Measurements from ENCODE around the gene KRT77. TPM values are rescaled to one million over a fixed set of nuclear protein-coding genes. Genes with fewer than 3 reads are reported as not detected.

KRT77 gene
- not detected in 3 replicates for total RNA-seq (2021)
- Bru-seq, nascent RNA = not detected
- long read RNA-seq, experiment 1 = 0 reads
- long read RNA-seq, experiment 2 = 0 reads
- long read RNA-seq, experiment 3 = 0 reads

- POLR2A ChIA-PET = no interaction called here
- H3K27me3 Mint-ChIP-seq (ENCODE audit: low read depth) = peaks cover 8% of the 10 kb centered on the region
- peaks cover 5% of the 10 kb centered on the region; the same call in 1 of the 2 replicates for H3K4me1 Mint-ChIP-seq
- ATAC-seq = no peak
- CTCF ChIA-PET = interaction anchor here (0.8 kb wide), 1 partner anchor 490 kb away, joined by 4 read pairs; no protein-coding TSS in a partner anchor
- no peaks in the 10 kb centered on the region for H3K36me3 Mint-ChIP-seq
- H3K27ac Mint-ChIP-seq = no peak within 1 kb of the TSS
- H3K4me3 Mint-ChIP-seq = no peak within 1 kb of the TSS
- no peaks in the 10 kb centered on the region for H3K9me3 Mint-ChIP-seq
- DNase-seq (ENCODE audit: low spot score) = no peak
- TF ChIP-seq ZNF423 (CRISPR knock-in tag; IDR thresholded peaks at IDR 0.05) (no peak), JUN (CRISPR knock-in tag; IDR thresholded peaks at IDR 0.05) (no peak), ZSCAN18 (CRISPR knock-in tag; IDR thresholded peaks at IDR 0.05) (no peak), USF2 (CRISPR knock-in tag; IDR thresholded peaks at IDR 0.05) (no peak), ATF2 (CRISPR knock-in tag; IDR thresholded peaks at IDR 0.05; ENCODE audit: borderline replicate concordance, low read depth) (no peak), PRRX2 (CRISPR knock-in tag; IDR thresholded peaks at IDR 0.05) (no peak)
- TF ChIP-seq, protein P1, sequence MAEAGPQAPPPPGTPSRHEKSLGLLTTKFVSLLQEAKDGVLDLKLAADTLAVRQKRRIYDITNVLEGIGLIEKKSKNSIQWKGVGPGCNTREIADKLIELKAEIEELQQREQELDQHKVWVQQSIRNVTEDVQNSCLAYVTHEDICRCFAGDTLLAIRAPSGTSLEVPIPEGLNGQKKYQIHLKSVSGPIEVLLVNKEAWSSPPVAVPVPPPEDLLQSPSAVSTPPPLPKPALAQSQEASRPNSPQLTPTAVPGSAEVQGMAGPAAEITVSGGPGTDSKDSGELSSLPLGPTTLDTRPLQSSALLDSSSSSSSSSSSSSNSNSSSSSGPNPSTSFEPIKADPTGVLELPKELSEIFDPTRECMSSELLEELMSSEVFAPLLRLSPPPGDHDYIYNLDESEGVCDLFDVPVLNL (CRISPR knock-in tag; IDR thresholded peaks at IDR 0.05; ENCODE audit: borderline replicate concordance, low read depth) = no peak
- TF ChIP-seq, protein P2, sequence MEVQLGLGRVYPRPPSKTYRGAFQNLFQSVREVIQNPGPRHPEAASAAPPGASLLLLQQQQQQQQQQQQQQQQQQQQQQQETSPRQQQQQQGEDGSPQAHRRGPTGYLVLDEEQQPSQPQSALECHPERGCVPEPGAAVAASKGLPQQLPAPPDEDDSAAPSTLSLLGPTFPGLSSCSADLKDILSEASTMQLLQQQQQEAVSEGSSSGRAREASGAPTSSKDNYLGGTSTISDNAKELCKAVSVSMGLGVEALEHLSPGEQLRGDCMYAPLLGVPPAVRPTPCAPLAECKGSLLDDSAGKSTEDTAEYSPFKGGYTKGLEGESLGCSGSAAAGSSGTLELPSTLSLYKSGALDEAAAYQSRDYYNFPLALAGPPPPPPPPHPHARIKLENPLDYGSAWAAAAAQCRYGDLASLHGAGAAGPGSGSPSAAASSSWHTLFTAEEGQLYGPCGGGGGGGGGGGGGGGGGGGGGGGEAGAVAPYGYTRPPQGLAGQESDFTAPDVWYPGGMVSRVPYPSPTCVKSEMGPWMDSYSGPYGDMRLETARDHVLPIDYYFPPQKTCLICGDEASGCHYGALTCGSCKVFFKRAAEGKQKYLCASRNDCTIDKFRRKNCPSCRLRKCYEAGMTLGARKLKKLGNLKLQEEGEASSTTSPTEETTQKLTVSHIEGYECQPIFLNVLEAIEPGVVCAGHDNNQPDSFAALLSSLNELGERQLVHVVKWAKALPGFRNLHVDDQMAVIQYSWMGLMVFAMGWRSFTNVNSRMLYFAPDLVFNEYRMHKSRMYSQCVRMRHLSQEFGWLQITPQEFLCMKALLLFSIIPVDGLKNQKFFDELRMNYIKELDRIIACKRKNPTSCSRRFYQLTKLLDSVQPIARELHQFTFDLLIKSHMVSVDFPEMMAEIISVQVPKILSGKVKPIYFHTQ (CRISPR knock-in tag; IDR thresholded peaks at IDR 0.05) = no peak
Measured at GRCh38 chr12:52703424-52703823, at the start of gene KRT77. TSS of gene KRT77 (minus strand) at chr12:52703524. CDS start at chr12:52703434, 90 bp downstream.

- Mint-ChIP-seq H3K4me1 (no peaks in the 10 kb centered on the region), H3K27me3 (ENCODE audit: low read depth) (peaks cover 23% of the 10 kb centered on the region), H3K9me3 (0 out of 2 replicates have a peak, but pooled peaks cover 3% of the 10 kb centered on the region), H3K36me3 (no peaks in the 10 kb centered on the region), H3K27ac (no peak overlapping the region), H3K4me3 (no peak overlapping the region)
- no peak for DNase-seq (ENCODE audit: low spot score)
- CTCF ChIA-PET = interaction anchor here (1.7 kb wide), 1 partner anchor 118 kb away, joined by 5 read pairs; no protein-coding TSS in a partner anchor
- POLR2A ChIA-PET = no interaction called here
- TF ChIP-seq, protein P3, sequence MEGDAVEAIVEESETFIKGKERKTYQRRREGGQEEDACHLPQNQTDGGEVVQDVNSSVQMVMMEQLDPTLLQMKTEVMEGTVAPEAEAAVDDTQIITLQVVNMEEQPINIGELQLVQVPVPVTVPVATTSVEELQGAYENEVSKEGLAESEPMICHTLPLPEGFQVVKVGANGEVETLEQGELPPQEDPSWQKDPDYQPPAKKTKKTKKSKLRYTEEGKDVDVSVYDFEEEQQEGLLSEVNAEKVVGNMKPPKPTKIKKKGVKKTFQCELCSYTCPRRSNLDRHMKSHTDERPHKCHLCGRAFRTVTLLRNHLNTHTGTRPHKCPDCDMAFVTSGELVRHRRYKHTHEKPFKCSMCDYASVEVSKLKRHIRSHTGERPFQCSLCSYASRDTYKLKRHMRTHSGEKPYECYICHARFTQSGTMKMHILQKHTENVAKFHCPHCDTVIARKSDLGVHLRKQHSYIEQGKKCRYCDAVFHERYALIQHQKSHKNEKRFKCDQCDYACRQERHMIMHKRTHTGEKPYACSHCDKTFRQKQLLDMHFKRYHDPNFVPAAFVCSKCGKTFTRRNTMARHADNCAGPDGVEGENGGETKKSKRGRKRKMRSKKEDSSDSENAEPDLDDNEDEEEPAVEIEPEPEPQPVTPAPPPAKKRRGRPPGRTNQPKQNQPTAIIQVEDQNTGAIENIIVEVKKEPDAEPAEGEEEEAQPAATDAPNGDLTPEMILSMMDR (IDR thresholded peaks at IDR 0.05) = no peak
- TF ChIP-seq ATF3 (CRISPR knock-in tag; conservative IDR thresholded peaks at IDR 0.05) = no peak
- ATAC-seq = no peak
Measured at GRCh38 chr12:52752516-52752915, 49.2 kb upstream of the KRT77 start.

DNA sequence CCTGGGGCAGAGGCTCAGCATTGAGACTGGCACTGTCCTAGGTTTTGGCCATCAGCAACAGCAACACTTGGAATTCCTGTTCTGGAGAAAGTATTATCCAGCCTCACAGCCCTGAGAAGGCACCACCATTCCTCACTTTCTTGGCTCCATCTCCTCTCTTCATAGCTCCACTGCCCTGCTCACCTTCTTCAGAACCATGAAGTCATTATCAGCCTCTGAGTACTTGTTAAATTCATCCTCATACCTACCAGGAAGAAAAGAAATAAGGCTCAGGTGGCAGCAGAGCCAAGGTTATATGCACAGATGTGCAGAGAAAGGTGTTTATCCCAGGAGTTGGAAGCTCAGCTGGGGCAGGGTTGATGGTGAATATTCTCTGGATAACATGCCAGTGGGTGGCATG lies 48.5 kb upstream of the KRT77 start:
- Mint-ChIP-seq H3K4me3 (no peak overlapping the region), H3K27ac (no peak overlapping the region), H3K4me1 (no peaks in the 10 kb centered on the region), H3K27me3 (ENCODE audit: low read depth) (peaks cover 23% of the 10 kb centered on the region), H3K36me3 (no peaks in the 10 kb centered on the region), H3K9me3 (0 out of 2 replicates have a peak, but pooled peaks cover 3% of the 10 kb centered on the region)
- CTCF ChIA-PET = interaction anchor here (1.7 kb wide), 1 partner anchor 119 kb away, joined by 5 read pairs; no protein-coding TSS in a partner anchor
- POLR2A ChIA-PET = no interaction called here
- ATAC-seq (no peak), DNase-seq (ENCODE audit: low spot score) (no peak)
- TF ChIP-seq GRHL2 (CRISPR knock-in tag; IDR thresholded peaks at IDR 0.05; ENCODE audit: insufficient replicate concordance, severe bottlenecking) (no peak), ELF4 (CRISPR knock-in tag; IDR thresholded peaks at IDR 0.05; ENCODE audit: low read depth) (no peak), CBFB (CRISPR knock-in tag; IDR thresholded peaks at IDR 0.05; ENCODE audit: low read depth) (no peak), E2F1 (CRISPR knock-in tag; IDR thresholded peaks at IDR 0.05) (no peak), ZNF425 (CRISPR knock-in tag; conservative IDR thresholded peaks at IDR 0.05) (no peak), NR3C1 (CRISPR knock-in tag; conservative IDR thresholded peaks at IDR 0.05; ENCODE audit: low read depth) (no peak)

Data from WTC11 (cell line).